ENCODE data around the gene NBAS.
"Not testable (repeated sequence)": the region's sequence is repeated elsewhere in the genome, so short reads cannot be mapped to it uniquely, and the experiment has no call there.

NBAS gene

DNA sequence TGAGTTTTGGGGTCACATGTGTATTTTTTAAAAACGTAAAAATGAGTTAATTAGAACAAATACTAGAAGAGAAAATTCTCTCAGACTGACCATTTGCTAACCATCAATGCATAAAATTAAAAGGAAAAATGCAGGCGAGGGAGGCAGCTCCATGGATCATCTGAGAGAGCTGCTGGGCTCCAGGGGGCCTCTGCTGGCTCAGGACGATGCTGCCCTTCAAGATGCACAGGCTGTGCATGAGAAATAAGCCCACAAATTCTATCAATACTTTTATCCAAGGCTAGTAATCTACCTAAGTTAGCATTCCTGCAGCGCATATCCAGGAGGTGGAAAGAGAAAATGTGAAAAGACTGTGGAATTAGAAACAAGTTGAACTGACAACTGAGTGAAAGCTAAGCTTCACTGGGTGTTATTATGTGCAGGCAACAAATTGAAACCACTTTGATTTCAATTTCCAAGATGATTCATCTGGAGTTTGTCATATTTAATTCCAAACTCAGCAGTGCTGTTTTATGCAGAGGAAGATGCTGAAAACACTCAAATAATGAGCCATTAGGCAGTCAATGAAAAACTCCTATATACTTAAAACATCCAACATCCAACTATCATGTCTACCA, 261.1 kb downstream of the NBAS start:
- DNase-seq = no peak

DNA sequence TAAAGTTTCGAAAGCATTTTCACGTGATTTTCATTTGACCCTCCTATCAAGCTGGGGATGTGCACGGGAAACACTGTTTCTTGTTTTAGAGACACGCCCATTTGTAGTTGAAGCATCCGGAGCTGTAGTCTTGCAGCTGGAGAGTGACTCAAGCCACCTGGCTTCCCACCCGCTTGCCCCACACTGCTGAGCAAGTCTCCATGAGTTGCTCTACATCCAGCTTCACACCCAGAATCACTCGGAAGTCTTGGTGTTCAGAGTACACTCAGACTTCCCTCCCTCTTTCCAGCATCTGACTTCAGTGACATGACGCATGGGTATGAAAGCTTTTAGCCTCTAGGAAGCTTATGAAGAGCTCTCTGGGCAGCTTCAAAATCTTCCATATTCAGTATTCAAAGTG, 262.4 kb downstream of the NBAS start:
- DNase-seq = no peak

DNA sequence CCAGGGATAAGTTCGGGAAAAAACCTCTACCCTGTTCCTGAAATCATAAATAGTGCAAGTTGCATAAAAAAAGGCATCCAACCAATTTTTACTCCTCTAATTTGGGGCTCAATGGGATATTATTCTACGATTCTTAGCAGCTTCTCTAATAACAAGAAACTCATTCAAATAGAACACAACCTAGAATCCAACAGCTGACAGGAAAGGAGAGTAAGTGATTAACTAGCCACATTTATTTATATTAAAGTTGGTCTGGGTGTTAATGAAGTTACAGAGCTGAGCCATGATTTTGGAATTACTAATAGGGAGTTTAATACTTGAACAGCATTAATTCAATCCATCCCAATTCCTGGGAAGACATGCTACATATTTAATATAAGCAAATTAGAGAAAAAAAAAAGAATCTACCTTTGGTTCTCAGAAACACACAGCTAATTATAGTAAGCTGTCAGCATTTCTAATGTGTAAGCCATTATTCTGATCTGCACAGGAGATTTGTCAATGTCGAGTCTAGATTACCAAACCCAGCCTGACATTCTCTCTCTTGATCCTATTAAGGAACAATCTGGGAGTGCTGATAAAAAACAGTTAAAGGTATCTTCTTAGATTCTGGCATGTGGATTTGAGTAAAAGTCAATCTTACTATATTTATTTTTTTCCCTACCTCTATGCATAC, 267.7 kb downstream of the NBAS start:
- DNase-seq = no peak

DNA sequence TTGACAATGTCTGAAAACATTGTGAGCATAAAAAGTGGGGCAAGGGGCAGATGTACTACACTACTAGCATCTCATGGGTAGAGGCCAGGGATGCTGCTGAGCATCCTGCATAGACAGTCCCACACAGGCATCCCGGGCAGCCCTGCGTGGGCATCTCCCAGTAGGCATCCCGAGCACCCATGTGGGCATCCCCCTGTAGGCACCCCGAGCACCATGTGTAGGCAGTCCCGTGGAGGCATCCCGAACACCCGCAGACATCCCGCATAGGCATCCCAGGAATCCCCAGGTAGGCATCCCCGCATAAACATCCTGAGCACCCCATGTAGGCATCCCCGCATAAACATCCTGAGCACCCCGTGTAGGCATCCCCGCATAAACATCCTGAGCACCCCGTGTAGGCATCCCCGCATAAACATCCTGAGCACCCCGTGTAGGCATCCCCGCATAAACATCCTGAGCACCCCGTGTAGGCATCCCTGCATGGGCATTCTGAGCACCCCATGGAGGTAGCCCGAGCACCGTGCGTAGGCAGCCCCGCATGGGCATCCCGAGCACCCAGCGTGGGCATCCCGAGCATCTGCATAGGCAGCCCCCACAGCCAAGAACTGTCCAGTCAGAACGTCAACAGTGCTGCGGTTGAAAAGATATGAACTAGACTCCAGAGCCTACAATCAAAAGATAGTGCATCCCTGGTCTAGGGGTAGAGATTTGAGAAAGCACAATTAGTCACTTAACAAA, 273.5 kb downstream of the NBAS start:
- DNase-seq = no peak

DNA sequence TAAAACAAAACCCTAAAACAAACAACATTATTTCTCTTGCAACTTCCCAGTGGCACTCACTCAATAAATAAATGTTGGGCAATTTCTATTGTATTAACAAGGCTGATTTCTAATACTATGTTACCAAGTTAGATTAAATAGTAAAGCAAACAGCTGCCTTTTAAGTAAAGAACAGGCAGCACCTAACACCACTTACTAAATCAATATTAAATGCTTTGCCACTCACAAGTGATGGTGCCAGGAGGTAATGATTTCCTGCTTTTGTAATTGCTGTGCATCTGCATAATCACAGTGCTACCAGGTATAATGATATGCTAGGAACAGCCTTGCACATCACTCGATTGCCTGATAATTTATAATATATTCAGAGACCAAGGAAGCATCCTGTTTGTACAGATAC, 276.5 kb downstream of the NBAS start:
- DNase-seq = no peak

DNA sequence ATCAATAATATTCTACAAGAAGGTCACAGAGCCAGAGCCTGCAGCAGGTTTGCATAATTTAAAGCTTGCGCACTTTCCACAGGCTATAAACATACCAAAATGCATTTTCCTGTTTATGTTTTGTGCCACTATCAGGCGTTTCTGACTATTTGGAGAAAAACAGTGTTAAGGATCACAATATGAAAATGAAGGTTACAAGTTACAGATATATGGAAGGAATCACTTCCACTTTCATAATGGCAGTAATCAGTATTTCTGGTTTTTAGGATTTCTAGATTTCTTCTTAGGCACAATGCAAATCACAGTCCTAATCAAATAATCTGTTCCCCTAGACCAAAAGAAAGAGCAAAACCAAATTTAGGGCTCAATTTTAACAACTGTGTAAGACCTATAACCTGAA, 279.5 kb downstream of the NBAS start:
- DNase-seq = no peak

DNA sequence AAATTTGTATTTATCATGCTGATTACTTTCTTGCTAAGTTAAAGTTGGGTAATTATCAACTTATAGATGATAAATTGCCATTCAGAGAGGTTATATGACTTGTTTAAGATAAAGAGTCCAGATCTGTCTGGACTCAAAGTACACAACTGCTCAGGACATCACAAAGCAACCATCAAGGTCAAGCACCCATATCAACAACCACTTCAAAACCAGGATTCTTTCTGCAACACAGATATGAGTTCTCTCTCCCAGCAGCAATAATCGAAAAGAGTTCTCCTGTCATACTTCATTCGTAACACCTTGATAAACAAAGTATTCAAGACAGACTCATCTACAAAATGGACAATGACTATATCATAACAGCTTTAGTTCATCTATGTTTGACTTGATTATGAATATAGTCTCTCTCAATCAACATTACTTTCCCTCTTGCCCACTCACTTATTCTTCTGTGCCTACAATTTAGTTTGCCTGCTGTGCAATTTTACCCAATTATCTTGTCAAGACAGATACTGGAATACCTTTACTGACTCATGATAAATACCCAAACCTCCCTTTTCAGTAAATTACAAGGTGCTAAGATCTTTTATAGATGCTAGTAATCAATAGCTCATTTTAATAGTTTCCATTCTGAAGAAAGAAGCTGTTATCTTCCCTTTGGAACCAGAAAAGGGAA, 281.8 kb downstream of the NBAS start:
- no peak for DNase-seq

DNA sequence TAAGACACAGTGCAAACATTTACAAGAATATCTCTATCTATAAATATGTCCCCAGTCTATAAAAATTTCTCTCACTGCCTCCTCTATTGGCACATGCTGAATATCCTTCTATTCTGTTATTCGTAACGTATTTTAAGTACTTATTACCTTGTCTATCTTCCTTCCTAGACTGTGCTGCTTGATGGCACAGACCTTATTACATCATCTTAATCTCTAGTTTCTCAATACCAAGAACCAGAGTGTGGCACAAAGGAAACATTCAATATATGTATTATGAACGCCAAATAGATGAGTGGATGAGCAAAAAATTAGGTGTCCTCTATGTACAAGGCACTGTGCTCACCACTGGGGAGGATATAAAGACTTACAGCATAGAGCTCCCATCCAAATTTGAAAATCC, 282.8 kb downstream of the NBAS start:
- no peak for DNase-seq

DNA sequence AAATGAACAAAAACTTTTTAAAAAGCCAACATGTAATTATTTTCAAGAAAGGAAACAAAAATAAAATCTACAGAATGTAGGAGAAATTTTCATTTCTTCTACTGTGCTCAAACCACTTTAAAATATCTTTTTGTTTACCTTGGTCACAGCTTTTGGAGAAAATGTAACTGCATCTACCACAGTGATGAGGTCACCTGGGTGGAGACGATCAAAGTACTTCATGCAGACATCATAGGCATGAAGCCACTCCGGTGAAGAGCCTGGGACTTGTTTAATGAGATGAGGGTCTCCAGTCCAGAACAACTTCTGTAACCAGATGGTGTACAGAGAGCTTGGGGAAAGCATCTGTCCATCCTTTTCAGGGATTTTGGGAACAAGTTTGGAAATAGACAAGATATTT, 285.8 kb downstream of the NBAS start:
- no peak for DNase-seq

DNA sequence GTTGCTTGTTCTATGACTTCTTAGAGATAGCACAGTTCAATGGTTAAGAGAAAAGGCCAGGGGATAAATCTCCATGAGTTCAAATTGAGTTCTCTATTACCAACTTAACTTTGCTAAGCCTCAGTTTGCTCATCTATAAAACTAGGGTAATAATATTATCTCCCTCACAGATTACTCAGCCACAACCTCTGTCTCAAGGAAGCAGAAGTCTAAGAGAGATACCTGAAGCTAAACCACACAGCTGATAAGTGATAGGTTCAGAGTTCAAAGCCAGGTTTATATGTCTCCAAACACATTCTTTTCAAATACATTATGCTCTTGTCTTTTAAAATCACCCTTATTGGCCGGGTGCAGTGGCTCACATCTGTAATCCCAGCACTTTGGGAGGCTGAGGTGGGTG, 287.7 kb downstream of the NBAS start:
- DNase-seq = no peak

DNA sequence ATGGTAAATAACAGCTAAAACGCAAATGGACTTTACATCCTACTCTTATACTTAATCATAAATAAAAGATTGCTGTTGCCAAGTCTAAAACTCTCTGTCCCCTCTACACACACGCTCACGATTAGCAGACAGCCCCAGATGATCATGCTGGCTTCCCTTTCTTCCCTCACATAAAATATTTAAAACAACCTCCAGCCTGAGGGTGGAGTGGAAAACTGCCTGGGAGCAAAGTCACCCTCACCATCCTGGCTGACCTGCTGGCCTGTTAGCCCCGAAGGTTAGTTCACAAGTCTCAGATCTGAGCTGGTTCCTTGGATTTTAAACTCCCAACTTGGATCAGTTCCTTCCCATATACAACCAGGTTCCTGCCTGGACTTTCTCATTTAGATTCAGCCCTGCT, 288.2 kb downstream of the NBAS start:
- no peak for DNase-seq

DNA sequence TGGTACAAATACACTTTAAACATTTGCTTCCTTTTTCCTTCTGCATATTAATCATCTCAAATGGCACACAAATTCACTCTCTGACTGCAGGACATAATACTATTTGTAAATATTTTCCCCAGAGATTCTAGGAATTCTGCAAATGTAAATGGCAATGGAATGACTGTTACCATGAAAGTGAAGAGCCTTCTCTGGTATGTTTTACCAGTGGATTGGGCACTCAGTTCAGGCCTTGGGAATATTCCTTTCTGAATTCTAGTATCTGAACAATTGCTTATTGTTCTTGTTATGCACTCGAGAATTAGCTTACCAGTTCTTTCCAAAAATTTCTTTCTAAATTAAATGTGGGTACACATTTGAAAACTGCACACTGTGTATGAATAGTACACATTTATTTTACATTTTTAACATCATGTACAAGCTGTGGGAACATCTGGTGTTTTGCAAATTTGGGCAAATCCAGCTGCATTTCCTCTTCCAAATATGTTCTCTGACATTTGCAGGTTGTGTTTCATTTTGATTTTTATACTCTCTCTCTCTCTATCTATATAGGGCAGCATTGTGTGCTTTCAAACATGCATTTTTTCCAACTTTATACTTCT, 289.1 kb downstream of the NBAS start:
- no peak for DNase-seq

DNA sequence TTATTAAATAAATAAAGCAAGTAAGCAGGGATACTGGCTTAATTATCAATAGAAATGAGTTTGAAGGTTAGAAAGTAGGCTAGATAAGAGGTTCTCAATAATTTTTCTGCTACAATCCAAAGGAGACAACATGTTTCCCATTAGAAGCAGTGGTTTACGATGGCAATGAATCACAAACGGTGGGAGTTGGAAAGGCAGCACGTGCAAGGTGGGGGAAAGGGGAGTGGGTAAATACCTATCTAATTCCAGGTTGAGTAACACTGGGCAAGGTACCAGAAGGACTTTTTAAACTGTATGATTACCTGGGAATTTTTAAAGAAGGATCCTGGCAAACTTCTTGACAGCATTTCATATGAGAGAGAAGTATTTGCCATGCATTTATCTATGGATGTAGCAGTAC, 289.9 kb downstream of the NBAS start:
- no peak for DNase-seq

DNA sequence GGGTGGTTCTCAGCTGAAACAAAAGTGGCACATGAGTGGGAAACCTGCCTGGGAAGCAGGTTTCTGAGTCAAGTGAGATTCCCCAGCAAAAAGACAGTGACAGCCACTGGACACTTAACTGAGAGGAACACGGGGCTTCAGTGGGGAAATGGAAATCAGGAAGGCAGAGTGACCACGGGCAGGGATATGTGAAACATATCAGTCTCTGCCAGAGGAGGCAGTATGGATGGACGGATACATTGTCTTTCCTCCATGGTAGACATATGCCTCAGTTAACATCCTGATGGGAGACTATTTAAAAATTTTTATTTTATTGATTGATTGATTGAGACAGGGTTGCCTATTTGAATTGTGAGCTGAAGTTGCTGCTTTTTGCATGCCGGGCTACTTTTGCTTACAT, 292.1 kb downstream of the NBAS start:
- DNase-seq = no peak

DNA sequence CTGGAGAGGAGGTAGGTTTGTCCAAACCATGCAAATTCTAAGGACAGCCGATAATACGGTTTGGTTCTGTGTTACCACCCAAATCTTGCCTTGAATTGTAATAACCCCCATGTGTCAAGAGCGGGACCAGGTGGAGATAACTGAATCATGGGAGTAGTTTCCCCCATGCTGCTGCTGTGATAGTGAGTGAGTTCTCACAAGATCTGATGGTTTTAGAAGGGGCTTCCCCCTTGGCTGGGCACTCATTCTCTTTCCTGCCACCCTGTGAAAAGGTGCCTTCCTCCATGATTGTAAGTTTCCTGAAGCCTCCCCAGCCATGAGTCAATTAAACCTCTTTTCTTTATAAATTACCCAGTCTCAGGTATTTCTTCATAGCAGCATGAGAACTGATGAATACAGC, 295.2 kb downstream of the NBAS start:
- DNase-seq = no peak

DNA sequence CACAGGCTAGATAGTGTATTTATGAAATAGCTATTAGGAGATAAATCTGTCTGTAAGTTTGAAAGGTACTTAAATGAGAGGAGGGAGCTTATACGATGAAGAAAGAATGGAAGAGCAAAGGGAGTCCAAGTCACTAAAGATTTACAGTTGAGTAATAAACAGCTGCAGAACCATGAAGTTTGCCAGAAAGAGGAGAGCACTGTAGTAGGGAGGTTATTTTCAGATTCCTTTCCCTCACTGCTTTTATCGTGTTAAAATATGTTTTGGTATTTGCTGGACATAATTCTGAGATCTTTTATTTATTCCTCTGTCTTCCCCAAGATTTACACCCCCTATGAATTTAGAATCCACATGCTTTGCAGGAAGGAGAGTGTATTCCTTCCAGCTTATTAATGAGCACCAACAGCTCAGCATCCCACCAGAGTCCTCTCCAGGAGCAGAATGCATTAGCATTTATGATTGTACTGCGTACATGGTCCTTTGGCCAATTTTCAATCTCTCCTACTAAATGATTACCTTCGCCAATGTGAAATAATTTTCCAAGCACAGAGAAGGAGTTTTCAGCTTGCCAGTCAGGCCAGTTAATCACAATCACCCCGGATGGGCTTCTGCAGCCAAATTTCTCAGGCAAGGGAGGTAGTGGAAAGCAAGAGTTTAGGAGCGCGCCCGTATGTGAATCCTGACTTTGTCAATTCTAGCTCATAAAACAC, 297.0 kb downstream of the NBAS start:
- DNase-seq = no peak

DNA sequence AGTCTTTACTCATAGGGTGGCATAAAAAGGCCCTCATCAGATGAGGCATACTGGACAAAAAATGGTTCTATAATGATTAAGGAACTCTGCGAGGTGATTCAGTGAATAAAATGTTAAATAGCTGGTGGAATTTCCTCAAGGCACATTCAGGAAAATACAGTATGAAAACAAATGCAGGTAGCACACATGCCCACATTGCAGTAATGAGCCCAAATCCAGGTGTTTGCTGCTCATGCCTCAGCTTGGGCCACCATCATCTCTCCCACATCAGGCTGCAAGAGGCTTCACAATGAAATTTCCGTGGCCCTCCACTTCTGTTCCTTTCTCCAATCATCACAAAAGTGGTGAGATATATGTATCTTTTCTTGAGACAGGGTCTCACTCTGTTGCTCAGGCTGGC, 298.3 kb downstream of the NBAS start:
- no peak for DNase-seq

DNA sequence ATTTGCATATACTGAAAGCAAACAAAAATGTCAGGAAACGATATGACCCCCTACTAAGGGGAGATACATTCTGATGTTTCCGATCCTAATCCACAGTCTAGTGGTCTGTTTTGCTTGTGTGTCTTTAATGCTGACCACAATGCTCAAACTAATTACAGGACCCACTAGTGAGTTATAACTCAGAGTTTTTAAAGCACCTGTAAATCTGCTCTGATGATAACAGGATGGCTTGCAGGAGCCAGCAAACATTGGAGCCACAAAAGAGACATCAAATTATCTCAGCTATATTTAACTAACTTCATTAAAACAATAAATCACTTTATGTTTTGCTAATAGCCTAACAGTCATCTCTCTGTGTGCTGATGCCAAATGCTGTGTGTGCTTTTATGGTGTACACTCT, 300.3 kb downstream of the NBAS start:
- DNase-seq = no peak

DNA sequence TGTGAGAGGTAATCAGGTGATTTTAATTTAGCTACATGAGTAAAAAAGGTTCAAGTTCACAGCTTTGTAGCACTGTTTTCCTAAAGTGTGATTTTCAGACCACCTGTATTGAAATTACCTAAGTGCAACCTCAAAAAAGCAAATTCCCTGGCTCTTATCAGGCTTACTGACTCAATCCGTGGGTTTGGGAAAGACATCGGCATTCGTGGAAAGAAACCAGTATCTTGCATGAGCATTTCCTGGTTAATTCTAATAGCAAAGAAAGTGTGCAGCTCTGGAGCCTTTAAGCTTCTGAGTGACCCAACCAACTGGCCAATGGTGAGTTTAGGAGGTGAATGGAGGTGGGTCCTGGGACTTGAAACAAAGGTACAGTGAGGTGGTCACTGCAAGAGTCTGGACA, 300.9 kb downstream of the NBAS start:
- no peak for DNase-seq

DNA sequence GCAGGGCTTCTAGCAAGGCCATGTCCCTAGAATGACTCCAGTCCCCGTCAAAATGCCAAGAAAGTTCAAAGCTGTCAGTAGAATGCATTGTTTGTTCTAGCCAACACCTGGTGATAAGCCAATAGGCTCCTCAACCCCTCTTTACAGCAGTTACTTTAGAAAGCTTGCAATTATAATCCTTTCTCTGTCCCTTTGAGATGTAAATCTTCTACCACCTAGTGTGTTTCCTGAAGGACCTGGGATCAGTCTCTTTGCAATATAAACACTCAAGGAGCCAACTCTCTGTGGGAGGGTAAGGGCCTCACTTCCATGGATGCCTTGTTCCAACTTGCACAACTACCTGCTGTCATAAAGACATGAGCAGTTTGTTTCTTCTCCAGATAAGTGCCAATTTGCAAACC, 301.8 kb downstream of the NBAS start:
- no peak for DNase-seq

DNA sequence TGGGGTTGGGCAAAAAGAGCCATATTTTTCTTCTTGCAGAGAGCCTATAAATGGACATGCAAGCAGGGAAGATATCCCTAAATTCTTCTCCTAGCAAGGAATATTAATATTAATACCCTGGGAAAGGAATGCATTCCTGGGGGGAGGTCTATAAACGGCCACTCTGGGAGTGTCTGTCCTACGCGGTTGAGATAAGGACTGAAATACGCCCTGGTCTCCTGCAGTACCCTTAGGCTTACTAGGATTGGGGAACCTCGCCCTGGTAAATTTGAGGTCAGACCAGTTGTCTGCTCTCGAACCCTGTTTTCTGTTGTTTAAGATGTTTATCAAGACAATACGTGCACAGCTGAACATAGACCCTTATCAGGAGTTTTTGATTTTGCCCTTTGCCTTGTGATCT, 302.7 kb downstream of the NBAS start:
- not testable (repeated sequence) for DNase-seq

DNA sequence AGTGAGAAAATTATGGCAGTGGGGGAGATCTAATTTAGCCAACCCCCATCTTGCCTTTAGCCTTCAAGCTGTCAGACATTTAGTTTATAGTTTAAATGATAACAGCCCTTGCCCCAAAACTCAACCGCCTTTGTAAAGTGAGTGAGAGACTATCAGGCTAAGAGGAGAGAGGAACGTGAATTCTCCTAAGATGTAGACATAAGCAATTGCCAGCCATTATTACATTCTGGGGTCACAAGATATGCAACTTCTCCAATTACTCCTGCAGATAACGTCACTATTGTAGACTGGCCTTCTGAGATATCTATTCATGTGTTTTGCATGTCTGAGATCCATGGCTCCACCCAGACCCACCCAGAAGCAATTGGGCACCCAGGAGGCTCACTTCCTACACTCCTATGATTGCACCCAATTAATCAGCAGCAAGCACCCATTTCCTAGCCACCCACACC, 307.3 kb downstream of the NBAS start:
- DNase-seq = no peak

DNA sequence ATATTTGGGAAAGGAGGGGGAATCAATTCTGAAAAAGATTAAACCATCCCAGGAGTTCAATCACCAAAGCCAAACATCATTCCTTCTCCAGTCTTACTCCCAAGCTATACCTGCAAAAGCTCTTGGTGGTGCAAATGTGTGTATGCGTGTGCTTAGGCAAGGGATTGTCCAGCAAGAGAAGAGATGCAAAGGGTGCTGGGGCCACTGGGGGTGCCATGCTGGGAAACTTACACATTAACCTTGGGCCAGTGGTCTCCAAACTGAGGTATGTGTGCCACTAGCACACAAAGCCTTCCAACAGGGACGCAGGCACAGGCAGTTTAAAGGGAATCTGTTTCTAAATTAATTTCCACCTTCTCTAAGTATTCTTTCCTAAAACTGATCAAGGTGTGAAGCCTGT, 307.9 kb downstream of the NBAS start:
- no peak for DNase-seq

Measured in right hindlimb (tissue), 1 donor.